HepG2 (cell line): Measurements from ENCODE around the gene SESN1. TPM values are rescaled to one million over a fixed set of nuclear protein-coding genes. Genes with fewer than 3 reads are reported as not detected.

ENCODE experiments used
- ATAC-seq: fragments of 200-7000 bp; cut with Tn5 transposase; 3 replicates; pipeline ENCODE4 v1.9.1; 2020; ENCODE audit warnings: mild to moderate bottlenecking, moderate library complexity
- BruUV-seq: library from RNA; stranded (reverse); fragments of 400-500 nt; replicated peaks from 2 replicates; lab custom pipeline; 2021; lab: Mats Ljungman, UMichigan
- CTCF ChIA-PET: fragments of 300-600 bp; formaldehyde crosslinking; extraction: SDS; loops from one replicate; lab custom pipeline; 2021; ENCODE audit warnings: low total read pairs, inconsistent platforms, low intra/inter-chr PET ratio; lab: Yijun Ruan, JAX
- POLR2A ChIA-PET: fragments of 350-600 bp; sonication (Branson Sonifier 250); formaldehyde crosslinking; loops from one replicate; lab custom pipeline; 2020; ENCODE audit warnings: antibody characterized with exemption, inconsistent platforms; lab: Yijun Ruan, JAX
- DNase-seq: peaks from one replicate; pipeline ENCODE4 v3.0.0-alpha.2; 2015; ENCODE audit warnings: low spot score
- FAIRE-seq: peaks from 3 replicates; lab custom pipeline; 2011; peaks lifted over from hg19 to GRCh38; lab: Jason Lieb, UNC
- H2AFZ ChIP-seq: one replicate; pipeline ENCODE4 v1.6.1; 2011; ENCODE audit warnings: low read length, inconsistent platforms
- H3K27ac ChIP-seq: fragments of 300-600 bp; 3 replicates; pipeline ENCODE4 v1.8.0; 2011; ENCODE audit warnings: mixed run types, mild to moderate bottlenecking, mixed read lengths, low read length, inconsistent platforms; ENCODE audit not compliant: insufficient read depth; ENCODE audit errors: extremely low read length
- H3K27me3 ChIP-seq, 2 experiments: fragments of 200-600 bp in 1 of 2; 2 replicates in 1 of 2; 3 replicates in 1 of 2; pipeline versions ENCODE4 v1.6.0 to v1.8.0; 2011; ENCODE audit warnings: low read length in 2 of 2, mild to moderate bottlenecking in 2 of 2, moderate library complexity in 2 of 2, inconsistent platforms in 1 of 2; ENCODE audit not compliant: insufficient read depth in 2 of 2, control insufficient read depth in 1 of 2
- H3K36me3 ChIP-seq, 2 experiments: fragments of 200-600 bp in 1 of 2; replicated peaks in 1 of 2; 2 replicates in 1 of 2; 3 replicates in 1 of 2; pipeline versions ENCODE4 v1.5.1 to v1.8.0; 2011; ENCODE audit warnings: low read length in 2 of 2, inconsistent platforms in 1 of 2; ENCODE audit not compliant: insufficient read depth in 2 of 2, control insufficient read depth in 1 of 2
- H3K4me1 ChIP-seq: 2 replicates; pipeline ENCODE4 v1.5.1; 2012; ENCODE audit warnings: low read length, inconsistent platforms; ENCODE audit not compliant: insufficient read depth
- H3K4me2 ChIP-seq: 2 replicates; pipeline ENCODE4 v1.6.0; 2011; ENCODE audit warnings: low read depth, low read length, inconsistent platforms
- H3K4me3 ChIP-seq, 3 experiments: fragments of 200-600 bp in 1 of 3; sonication (generic), shearing (Covaris generic) in 1 of 3; replicated peaks in 1 of 3; 2 replicates each; pipeline ENCODE4 v1.5.1; 2011 to 2016; ENCODE audit warnings: low read length in 3 of 3, inconsistent platforms in 2 of 3, low read depth in 2 of 3, mild to moderate bottlenecking in 2 of 3, control low read depth in 1 of 3, mixed read lengths in 1 of 3; ENCODE audit not compliant: insufficient read depth in 1 of 3
- H3K79me2 ChIP-seq: one replicate; pipeline ENCODE4 v1.6.1; 2011; ENCODE audit warnings: low read length, inconsistent platforms; ENCODE audit not compliant: insufficient read depth
- H3K9ac ChIP-seq: 2 replicates; pipeline ENCODE4 v1.6.0; 2011; ENCODE audit warnings: mild to moderate bottlenecking, low read depth, low read length, inconsistent platforms; ENCODE audit not compliant: insufficient read depth
- H3K9me3 ChIP-seq: 2 replicates; pipeline ENCODE4 v1.5.1; 2012; ENCODE audit warnings: mild to moderate bottlenecking, low read length
- H4K20me1 ChIP-seq: 2 replicates; pipeline ENCODE4 v1.6.0; 2011; ENCODE audit warnings: inconsistent platforms, mild to moderate bottlenecking, low read length, moderate library complexity; ENCODE audit not compliant: insufficient read depth
- CAMTA2 ChIP-seq: sonication (generic); formaldehyde crosslinking; IDR thresholded peaks from 2 replicates; pipeline ENCODE4 v1.4.0; 2020; ENCODE audit warnings: mild to moderate bottlenecking, missing genetic modification reagents, borderline replicate concordance
- EEA1 ChIP-seq: sonication (generic); formaldehyde crosslinking; IDR thresholded peaks from 2 replicates; pipeline ENCODE4 v1.5.1; 2020; ENCODE audit warnings: mild to moderate bottlenecking, missing genetic modification reagents, borderline replicate concordance
- HIVEP1 ChIP-seq: sonication (generic); formaldehyde crosslinking; IDR thresholded peaks from 2 replicates; pipeline ENCODE4 v1.4.0; 2020; ENCODE audit warnings: mild to moderate bottlenecking, missing genetic modification reagents
- KLF15 ChIP-seq: sonication (generic); formaldehyde crosslinking; IDR thresholded peaks from 2 replicates; pipeline ENCODE4 v1.8.1; 2023; ENCODE audit warnings: borderline replicate concordance, mild to moderate bottlenecking, inconsistent platforms, missing genetic modification reagents, mixed read lengths
- MTA1 ChIP-seq: sonication (generic); formaldehyde crosslinking; IDR thresholded peaks from 2 replicates; pipeline ENCODE4 v1.4.0; 2020; ENCODE audit warnings: missing genetic modification reagents, mild to moderate bottlenecking, borderline replicate concordance
- NFE2L1 ChIP-seq: sonication (generic); formaldehyde crosslinking; IDR thresholded peaks from 2 replicates; pipeline ENCODE4 v1.4.0; 2020; ENCODE audit warnings: missing genetic modification reagents, mild to moderate bottlenecking, borderline replicate concordance
- TBX2 ChIP-seq: sonication (generic); formaldehyde crosslinking; IDR thresholded peaks from 2 replicates; pipeline ENCODE4 v1.5.0; 2020; ENCODE audit warnings: missing genetic modification reagents, mild to moderate bottlenecking, borderline replicate concordance
- TOE1 ChIP-seq: sonication (generic); formaldehyde crosslinking; IDR thresholded peaks from 2 replicates; pipeline ENCODE4 v1.4.0; 2020; ENCODE audit warnings: mild to moderate bottlenecking, missing genetic modification reagents
- ZNF383 ChIP-seq: sonication (generic); formaldehyde crosslinking; IDR thresholded peaks from 2 replicates; pipeline ENCODE4 v1.4.0; 2020; ENCODE audit warnings: missing genetic modification reagents, mild to moderate bottlenecking, borderline replicate concordance
- ZNF562 ChIP-seq: sonication (generic); formaldehyde crosslinking; IDR thresholded peaks from 2 replicates; pipeline ENCODE4 v1.8.0; 2022; ENCODE audit warnings: missing genetic modification reagents, borderline replicate concordance
- ZNF879 ChIP-seq: sonication (generic); formaldehyde crosslinking; IDR thresholded peaks from 2 replicates; pipeline ENCODE4 v1.8.1; 2023; ENCODE audit warnings: missing genetic modification reagents
- WGBS: methylation state at CpG from one replicate; pipeline ENCODE4 v1.1.6; 2017; ENCODE audit warnings: low lambda C conversion rate; 5-methylcytosine and 5-hydroxymethylcytosine counted together
- in situ Hi-C: cut with HindIII; loops from 2 replicates; pipeline ENCODE4 v1.10.0; 2017; ENCODE audit warnings: low pct_unique_long_range_greater_than_20kb; ENCODE audit not compliant: extremely low pct_ligation_motif_present
- intact Hi-C: fragments of 100-400 bp; cut with micrococcal nuclease; formaldehyde crosslinking; loops from one replicate; pipeline ENCODE4 v1.10.0; 2022; ENCODE audit not compliant: unreplicated experiment
- polyA plus RNA-seq, 8 experiments: library from polyadenylated mRNA; depleted of rRNA in 3 of 8; stranded (reverse) in 7 of 8; unstranded in 1 of 8; fragments of >200 nt; fragmentation: Illumina TruSeq in 4 of 8; extraction: Trizol in 4 of 8; gene quantifications; 2 replicates each; pipeline versions ENCODE4 v1.2.1 to v1.2.3, GENCODE V29; 2011 to 2016; ENCODE audit warnings: low read depth in 4 of 8, missing spikeins in 1 of 8, mixed read lengths in 1 of 8; ENCODE audit not compliant: insufficient read depth in 1 of 8
- total RNA-seq, 5 experiments: library from RNA; depleted of rRNA; stranded (reverse); fragments of >200 nt; fragmentation: Illumina TruSeq; extraction: Trizol; gene quantifications; 2 replicates each; pipeline ENCODE4 v1.2.3, GENCODE V29; 2016; ENCODE audit warnings: low read depth in 1 of 5
- TF ChIP-seq, protein P1 (sequence below): sonication (generic); formaldehyde crosslinking; IDR thresholded peaks from 2 replicates; pipeline ENCODE4 v1.8.0; 2022; ENCODE audit warnings: mild to moderate bottlenecking, missing genetic modification reagents, moderate library complexity
- TF ChIP-seq, protein P2 (sequence below): sonication (generic); formaldehyde crosslinking; IDR thresholded peaks from 2 replicates; pipeline ENCODE4 v1.4.0; 2020; ENCODE audit warnings: missing genetic modification reagents, borderline replicate concordance
- TF ChIP-seq, protein P3 (sequence below): IDR thresholded peaks from 2 replicates; pipeline ENCODE4 v1.6.1; 2016; ENCODE audit warnings: missing genetic modification reagents, missing compliant biosample characterization
- TF ChIP-seq, protein P4 (sequence below): sonication (generic); formaldehyde crosslinking; IDR thresholded peaks from 2 replicates; pipeline ENCODE4 v1.5.1; 2020; ENCODE audit warnings: missing genetic modification reagents, mild to moderate bottlenecking, borderline replicate concordance

The SESN1 gene
- total and polyA plus RNA-seq, 2 of the 13 experiments (the other 11 are each of a cell fraction or from before 2014, with no cell fraction given) = 24.9 to 44.7 TPM

DNA sequence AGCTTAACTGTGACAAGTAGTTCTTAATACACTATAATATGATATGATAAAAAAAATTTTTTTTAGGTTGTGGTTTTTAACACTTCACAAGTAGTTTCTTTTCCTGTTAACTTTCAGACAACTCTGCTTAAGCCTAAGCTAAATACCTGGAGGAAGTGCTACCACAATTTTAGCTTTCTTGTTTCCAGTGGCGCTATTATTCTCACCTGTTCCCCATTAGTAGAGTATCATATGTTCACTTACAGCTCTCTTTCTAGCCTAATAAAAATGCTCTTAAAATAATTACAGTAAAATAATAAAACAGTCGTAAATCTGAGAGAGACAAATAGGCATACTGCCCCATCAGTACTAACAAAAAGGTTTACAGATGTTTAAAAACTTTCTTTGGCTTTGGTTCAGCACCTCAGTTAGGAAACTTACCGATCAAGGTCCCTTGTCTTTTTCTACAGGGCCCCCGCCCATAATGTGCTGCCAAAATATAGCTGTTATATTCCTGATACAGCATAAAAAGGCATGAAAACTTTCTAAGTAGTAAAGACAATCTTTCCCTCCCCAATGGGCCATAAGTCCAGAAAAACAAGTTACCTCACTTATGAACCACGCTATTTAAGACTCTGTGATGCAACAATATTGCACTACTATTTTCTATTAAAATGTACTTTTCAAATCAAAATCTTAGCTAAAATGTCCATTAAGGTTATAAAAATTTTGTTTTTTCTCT, 57.9 kb downstream of the SESN1 start:
- no TSS peak for BruUV-seq
- H4K20me1 ChIP-seq = no peaks in the 10 kb centered on the region
- H3K4me2 ChIP-seq = no peak overlapping the region
- ChIA-PET CTCF (no interaction called here), POLR2A (no interaction called here)
- H3K27ac ChIP-seq = no peak overlapping the region
- no peak for ATAC-seq
- no peak for FAIRE-seq
- H3K79me2 ChIP-seq = no peaks in the 10 kb centered on the region
- no peak for DNase-seq
- WGBS = 95% methylated on average over 5 of the region's 5 CpGs
- no peak overlapping the region for H2AFZ ChIP-seq
- H3K4me1 ChIP-seq = 0 out of 2 replicates have a peak, but pooled peaks cover 5% of the 10 kb centered on the region
- no peaks in the 10 kb centered on the region for H3K9me3 ChIP-seq
- no peaks in the 10 kb centered on the region for H3K27me3 ChIP-seq
- intact Hi-C loops = no loop called here
- in situ Hi-C loops = no loop called here
- no peaks in the 10 kb centered on the region for H3K36me3 ChIP-seq
- no peak overlapping the region for H3K9ac ChIP-seq
- H3K4me3 ChIP-seq = no peak overlapping the region
- TF ChIP-seq, protein P1, sequence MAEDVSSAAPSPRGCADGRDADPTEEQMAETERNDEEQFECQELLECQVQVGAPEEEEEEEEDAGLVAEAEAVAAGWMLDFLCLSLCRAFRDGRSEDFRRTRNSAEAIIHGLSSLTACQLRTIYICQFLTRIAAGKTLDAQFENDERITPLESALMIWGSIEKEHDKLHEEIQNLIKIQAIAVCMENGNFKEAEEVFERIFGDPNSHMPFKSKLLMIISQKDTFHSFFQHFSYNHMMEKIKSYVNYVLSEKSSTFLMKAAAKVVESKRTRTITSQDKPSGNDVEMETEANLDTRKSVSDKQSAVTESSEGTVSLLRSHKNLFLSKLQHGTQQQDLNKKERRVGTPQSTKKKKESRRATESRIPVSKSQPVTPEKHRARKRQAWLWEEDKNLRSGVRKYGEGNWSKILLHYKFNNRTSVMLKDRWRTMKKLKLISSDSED (CRISPR knock-in tag) = no peak
- TF ChIP-seq NFE2L1 (CRISPR knock-in tag) (no peak), TOE1 (CRISPR knock-in tag) (no peak), HIVEP1 (no peak), MTA1 (CRISPR knock-in tag) (no peak), ZNF562 (CRISPR knock-in tag) (no peak), ZNF879 (CRISPR knock-in tag) (no peak), EEA1 (CRISPR knock-in tag) (no peak), CAMTA2 (CRISPR knock-in tag) (no peak), ZNF383 (CRISPR knock-in tag) (no peak), KLF15 (CRISPR knock-in tag) (no peak), TBX2 (no peak)
- TF ChIP-seq, protein P2, sequence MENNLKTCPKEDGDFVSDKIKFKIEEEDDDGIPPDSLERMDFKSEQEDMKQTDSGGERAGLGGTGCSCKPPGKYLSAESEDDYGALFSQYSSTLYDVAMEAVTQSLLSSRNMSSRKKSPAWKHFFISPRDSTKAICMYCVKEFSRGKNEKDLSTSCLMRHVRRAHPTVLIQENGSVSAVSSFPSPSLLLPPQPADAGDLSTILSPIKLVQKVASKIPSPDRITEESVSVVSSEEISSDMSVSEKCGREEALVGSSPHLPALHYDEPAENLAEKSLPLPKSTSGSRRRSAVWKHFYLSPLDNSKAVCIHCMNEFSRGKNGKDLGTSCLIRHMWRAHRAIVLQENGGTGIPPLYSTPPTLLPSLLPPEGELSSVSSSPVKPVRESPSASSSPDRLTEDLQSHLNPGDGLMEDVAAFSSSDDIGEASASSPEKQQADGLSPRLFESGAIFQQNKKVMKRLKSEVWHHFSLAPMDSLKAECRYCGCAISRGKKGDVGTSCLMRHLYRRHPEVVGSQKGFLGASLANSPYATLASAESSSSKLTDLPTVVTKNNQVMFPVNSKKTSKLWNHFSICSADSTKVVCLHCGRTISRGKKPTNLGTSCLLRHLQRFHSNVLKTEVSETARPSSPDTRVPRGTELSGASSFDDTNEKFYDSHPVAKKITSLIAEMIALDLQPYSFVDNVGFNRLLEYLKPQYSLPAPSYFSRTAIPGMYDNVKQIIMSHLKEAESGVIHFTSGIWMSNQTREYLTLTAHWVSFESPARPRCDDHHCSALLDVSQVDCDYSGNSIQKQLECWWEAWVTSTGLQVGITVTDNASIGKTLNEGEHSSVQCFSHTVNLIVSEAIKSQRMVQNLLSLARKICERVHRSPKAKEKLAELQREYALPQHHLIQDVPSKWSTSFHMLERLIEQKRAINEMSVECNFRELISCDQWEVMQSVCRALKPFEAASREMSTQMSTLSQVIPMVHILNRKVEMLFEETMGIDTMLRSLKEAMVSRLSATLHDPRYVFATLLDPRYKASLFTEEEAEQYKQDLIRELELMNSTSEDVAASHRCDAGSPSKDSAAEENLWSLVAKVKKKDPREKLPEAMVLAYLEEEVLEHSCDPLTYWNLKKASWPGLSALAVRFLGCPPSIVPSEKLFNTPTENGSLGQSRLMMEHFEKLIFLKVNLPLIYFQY (CRISPR knock-in tag) = no peak
- TF ChIP-seq, protein P3, sequence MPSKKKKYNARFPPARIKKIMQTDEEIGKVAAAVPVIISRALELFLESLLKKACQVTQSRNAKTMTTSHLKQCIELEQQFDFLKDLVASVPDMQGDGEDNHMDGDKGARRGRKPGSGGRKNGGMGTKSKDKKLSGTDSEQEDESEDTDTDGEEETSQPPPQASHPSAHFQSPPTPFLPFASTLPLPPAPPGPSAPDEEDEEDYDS (CRISPR knock-in tag) = no peak
- TF ChIP-seq, protein P4, sequence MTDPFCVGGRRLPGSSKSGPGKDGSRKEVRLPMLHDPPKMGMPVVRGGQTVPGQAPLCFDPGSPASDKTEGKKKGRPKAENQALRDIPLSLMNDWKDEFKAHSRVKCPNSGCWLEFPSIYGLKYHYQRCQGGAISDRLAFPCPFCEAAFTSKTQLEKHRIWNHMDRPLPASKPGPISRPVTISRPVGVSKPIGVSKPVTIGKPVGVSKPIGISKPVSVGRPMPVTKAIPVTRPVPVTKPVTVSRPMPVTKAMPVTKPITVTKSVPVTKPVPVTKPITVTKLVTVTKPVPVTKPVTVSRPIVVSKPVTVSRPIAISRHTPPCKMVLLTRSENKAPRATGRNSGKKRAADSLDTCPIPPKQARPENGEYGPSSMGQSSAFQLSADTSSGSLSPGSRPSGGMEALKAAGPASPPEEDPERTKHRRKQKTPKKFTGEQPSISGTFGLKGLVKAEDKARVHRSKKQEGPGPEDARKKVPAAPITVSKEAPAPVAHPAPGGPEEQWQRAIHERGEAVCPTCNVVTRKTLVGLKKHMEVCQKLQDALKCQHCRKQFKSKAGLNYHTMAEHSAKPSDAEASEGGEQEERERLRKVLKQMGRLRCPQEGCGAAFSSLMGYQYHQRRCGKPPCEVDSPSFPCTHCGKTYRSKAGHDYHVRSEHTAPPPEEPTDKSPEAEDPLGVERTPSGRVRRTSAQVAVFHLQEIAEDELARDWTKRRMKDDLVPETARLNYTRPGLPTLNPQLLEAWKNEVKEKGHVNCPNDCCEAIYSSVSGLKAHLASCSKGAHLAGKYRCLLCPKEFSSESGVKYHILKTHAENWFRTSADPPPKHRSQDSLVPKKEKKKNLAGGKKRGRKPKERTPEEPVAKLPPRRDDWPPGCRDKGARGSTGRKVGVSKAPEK (CRISPR knock-in tag) = no peak
